GM12891 (cell line): ENCODE measurements around the gene KCNH1.
A peak's percentile ranks its signal among the peaks of the same experiment; 100 is the strongest.

Experiments used
- DNase-seq: peaks from one replicate; pipeline ENCODE4 v3.0.0; 2011; ENCODE audit warnings: low spot score; ENCODE audit not compliant: insufficient read length
- FAIRE-seq: peaks from 2 replicates; lab custom pipeline; 2011; peaks lifted over from hg19 to GRCh38; lab: Jason Lieb, UNC
- PAX5 ChIP-seq: IDR thresholded peaks from 2 replicates; pipeline ENCODE4 v1.6.1; 2011; ENCODE audit warnings: low read length, moderate library complexity, mild to moderate bottlenecking; ENCODE audit not compliant: insufficient read depth, severe bottlenecking
- POLR2A ChIP-seq: IDR thresholded peaks from 2 replicates; pipeline ENCODE4 v1.6.1; 2011; ENCODE audit warnings: low read depth, low read length, control low read depth
- POLR2AphosphoS5 ChIP-seq: IDR thresholded peaks from 2 replicates; pipeline ENCODE4 v1.6.1; 2011; ENCODE audit warnings: low read depth, low read length, control low read depth
- POU2F2 ChIP-seq: IDR thresholded peaks from 2 replicates; pipeline ENCODE4 v1.6.1; 2011; ENCODE audit warnings: low read depth, mild to moderate bottlenecking, control low read depth, low read length, moderate library complexity
- SPI1 ChIP-seq: IDR thresholded peaks from 2 replicates; pipeline ENCODE4 v1.6.1; 2011; ENCODE audit warnings: low read depth, low read length, control low read depth
- TAF1 ChIP-seq: IDR thresholded peaks from 2 replicates; pipeline ENCODE4 v1.6.1; 2011; ENCODE audit warnings: low read depth, low read length, control low read depth

Gene KCNH1

DNA sequence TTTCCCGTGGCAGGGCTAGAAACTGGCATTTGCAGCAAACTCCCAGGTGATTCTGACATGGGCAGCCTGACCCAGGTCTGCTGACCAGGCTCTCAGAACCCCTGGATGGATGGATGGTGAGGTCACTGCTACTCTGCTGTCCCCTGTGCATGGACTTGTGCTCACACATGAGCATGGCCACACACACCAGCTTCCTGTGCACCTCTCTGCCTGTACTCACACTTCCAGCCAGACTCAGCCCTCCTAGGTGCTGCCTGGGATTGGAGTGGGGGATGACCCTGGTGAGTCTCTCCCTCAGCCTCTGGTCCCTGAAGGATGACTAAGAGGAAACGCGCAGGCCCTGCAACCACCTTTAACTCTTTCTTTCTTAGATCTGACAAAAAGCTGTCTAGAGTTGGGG is 444.1 kb downstream of the KCNH1 start:
- DNase-seq = no peak
- TF ChIP-seq TAF1 (no peak), POU2F2 (no peak), POLR2A (no peak), SPI1 (no peak), PAX5 (no peak), POLR2AphosphoS5 (no peak)
- FAIRE-seq = no peak

DNA sequence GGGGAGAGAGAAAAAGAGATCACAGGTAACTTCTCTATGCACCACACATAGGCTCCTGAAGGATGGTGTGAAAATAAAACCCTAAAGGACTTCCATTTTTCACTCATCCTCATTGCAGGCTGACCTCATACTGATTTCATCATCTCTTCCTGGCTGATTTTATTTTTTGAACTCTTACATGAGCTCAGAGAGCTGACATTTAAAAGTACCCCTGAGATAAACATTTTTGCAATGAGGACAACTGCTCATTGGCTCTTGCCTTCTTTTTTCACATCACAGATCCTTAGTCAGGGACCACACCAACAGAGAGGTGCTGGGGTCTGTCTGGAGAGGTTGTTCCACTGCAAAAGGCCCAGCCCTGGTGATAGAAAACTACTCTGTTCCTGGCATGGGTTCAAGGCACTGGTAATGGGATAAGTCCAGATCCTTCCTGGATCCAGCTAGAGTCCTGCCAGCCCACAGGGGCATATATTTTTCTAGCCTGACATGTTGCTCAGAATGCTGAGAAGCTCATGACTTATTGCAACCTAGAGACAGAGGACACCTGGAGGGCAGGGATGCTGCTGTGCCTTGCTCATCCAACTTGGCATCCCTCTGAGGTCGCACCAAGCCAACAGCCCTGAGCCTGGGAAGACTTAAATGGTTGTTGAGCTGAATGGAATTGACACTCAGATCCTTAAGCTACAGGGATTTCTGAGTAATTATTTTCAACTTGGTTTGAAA is 445.3 kb downstream of the KCNH1 start:
- FAIRE-seq = no peak
- DNase-seq = no peak

DNA sequence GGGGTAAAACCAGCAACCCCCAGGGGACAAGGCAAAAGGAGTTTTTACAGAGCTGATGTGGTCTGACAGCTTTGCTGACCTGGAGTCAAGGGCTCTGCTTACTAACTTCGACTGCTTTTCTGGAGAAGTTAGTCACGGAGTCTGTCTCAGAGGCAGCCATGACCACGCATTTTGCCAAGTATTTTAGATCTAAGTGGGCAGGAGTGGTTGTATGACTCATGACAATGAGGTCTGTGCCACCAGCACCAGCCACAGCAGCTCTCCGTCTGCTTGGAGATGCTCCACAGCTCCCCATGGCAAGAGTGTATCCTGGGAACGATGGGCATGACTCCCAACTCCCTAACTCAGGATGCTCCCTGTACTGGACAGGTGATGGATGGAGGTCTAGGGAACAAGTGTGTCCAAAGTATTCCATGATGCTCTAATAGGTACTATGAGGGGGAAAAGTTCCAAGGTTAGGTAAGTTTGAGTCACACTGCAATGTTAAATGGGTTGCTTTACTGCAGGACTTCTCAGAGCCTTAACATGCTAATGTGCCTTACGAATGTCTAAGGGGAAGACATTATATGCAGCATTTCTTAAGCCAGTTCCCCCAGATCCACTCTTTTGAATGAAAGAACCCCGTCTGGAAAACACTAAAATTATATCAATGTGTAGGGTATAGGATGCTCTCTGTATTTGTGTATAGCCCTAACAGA is 446.2 kb downstream of the KCNH1 start:
- TF ChIP-seq POU2F2 (no peak), SPI1 (no peak)
- FAIRE-seq (no peak), DNase-seq (no peak)

More for the DNA sequence above, 445.3 kb downstream of the KCNH1 start:
- TF ChIP-seq POLR2A (no peak), POLR2AphosphoS5 (no peak), PAX5 (no peak), SPI1 (no peak), TAF1 (no peak), POU2F2 (no peak)

DNA sequence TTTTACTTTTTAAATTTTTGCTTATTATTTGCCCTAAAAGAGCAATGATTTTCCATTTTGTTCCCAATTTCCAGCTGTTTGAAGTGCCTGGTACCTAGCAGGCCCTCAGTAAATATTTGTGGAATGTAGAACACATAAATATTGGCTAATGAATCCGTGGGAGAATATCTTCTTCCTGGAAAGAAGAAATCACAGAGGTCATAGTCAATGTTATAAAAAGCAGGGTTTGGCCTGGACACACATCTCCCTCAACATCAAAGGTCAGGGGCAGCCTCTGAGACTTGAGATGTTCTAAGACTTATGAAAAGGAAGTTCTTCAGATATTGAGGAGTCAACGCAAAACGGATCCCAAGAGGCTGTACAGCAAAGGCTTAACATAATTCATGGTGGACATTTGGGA is 447.1 kb downstream of the KCNH1 start:
- TF ChIP-seq TAF1 = no peak
- TF ChIP-seq POLR2AphosphoS5 = no peak
- TF ChIP-seq POU2F2 = no peak
- no peak for TF ChIP-seq SPI1
- FAIRE-seq (no peak), DNase-seq (no peak)

DNA sequence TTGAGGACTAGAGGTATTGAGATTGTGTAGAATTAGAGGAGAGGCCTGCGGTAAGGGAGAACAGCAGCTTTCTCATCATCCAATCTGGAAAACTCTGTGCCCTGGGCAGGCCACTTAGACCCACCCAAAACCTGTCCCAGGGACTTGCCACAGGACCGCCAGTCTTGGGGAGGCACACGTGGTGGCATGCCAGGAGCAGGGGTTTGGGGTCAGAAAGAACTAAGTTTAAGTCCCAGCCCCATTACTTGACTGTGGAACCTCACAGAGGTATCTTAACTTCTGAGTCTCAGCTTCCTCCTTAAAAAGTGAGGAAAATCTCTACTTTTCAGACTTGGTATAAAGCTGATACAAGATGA is 448.7 kb downstream of the KCNH1 start:
- no peak for TF ChIP-seq POLR2AphosphoS5
- no peak for TF ChIP-seq POU2F2
- TF ChIP-seq PAX5 = no peak
- TF ChIP-seq POLR2A = no peak
- DNase-seq (no peak), FAIRE-seq (no peak)

DNA sequence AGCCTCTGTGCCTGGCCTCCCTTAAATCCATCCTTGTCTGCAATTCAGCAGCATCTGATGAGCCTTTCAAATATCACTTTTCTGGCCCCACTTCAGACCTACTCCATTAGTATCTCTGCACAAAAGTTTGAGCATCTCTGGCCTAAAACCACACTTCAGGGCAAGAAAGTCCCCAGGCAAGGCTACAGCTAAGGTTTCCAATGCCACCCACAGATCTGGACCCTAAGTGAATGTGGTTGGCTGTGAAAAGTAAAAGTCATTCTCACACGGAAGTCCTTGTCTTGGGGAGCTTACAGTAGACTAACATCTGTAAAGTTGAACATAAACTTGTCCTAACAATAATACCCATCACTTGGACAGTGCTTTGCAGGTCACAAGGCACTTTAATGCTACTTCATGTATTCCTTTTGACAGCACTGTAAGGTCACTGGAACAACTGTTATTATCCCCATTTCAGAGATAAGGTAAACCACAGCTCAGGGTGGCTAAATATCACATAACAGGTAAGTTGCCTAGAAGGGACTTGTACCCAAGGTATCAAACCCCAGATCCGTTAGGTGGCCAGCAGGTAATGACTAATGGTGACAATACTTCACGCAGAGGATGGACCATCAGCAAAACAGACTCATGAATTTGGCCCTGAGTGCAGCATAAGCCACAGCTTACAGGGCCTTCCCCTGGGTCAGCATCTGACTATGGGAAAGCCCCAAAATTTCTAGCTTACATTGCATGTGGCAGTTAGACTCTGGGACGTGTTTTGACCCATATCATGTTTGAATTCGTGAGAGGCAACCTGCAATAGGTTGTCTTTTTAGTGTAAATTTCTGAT is 449.3 kb downstream of the KCNH1 start:
- TF ChIP-seq POU2F2 (peak; percentile 90), PAX5 (no peak)
- FAIRE-seq = peak; percentile 96

DNA sequence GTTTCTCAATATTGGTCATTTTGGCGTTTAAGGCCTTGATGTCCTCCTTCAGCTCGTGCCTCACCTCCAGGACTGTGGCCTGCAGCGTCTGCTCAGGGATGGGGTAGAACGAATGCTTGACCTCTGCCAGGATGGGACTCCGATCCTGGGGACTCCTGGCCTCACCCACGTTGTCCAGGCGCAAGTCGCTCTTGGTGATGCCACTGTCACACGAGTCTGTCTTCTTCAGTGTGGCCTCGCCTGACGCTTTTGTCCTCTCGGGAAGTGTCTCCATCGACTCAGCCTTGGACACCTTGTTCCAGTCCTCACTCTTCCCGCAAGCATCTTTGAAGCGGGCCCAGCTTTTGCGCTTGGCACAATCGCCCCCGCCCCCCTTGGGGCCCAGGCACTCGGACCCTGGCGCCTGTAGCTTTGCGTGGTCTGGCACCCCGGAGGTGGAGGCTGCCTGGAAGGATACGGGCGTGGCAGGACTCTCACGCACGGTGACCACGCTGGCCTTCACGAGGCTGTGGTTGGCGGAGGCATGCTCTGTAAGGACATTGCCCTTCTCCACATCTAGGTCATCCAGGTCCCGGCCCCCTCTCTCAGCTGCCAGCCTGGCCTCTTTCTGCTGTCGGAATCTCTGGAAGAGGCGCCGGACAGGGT is 450.4 kb downstream of the KCNH1 start:
- FAIRE-seq (no peak), DNase-seq (no peak)
- TF ChIP-seq TAF1 (no peak), POU2F2 (no peak), SPI1 (no peak), PAX5 (no peak), POLR2AphosphoS5 (no peak), POLR2A (no peak)

More for the DNA sequence above, 449.3 kb downstream of the KCNH1 start:
- peak; percentile 39 for DNase-seq

DNA sequence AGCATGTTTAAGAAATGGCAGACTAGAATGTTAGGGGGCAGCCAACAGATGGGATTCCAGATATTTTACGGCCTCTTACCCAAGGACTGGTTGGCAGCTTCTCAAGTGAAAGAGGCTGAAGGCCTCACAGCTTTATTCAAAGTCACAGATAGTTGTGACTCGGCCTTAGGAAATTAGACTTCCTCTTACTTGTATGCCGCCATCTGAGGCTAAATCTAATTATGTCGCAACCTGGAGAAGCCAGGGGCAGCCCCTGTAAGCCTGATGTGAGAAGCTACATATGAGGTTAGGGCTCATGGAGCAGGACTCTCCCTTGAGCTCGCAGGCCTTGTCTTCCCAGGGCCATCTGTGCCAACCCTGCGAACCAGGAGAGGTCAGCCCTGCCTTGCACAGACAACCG is 452.8 kb downstream of the KCNH1 start:
- TF ChIP-seq POLR2A (no peak), POLR2AphosphoS5 (no peak), PAX5 (no peak), POU2F2 (no peak), SPI1 (no peak), TAF1 (no peak)
- DNase-seq = no peak
- no peak for FAIRE-seq

DNA sequence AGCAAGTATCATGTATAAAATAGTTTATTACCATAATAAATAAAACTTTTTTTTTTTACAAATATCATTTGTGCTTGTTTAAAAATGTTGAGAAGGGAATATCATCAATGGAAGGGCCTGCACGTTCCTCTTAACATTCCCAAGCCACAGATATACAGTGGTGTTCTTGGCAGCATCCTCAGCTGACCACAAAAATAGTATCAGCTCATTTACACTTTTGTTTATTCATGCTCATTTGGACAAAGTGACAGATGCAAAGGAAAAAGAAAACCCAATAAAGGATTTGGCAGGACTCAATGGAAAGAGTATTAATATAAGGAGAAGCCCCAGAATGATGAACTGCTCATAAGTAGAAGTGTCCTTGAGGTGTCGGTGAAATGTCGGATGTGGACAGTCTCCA is 455.6 kb downstream of the KCNH1 start:
- DNase-seq (no peak), FAIRE-seq (no peak)
- no peak for TF ChIP-seq POLR2AphosphoS5
- no peak for TF ChIP-seq PAX5
- no peak for TF ChIP-seq TAF1
- TF ChIP-seq SPI1 = no peak
- TF ChIP-seq POLR2A = no peak
- no peak for TF ChIP-seq POU2F2

DNA sequence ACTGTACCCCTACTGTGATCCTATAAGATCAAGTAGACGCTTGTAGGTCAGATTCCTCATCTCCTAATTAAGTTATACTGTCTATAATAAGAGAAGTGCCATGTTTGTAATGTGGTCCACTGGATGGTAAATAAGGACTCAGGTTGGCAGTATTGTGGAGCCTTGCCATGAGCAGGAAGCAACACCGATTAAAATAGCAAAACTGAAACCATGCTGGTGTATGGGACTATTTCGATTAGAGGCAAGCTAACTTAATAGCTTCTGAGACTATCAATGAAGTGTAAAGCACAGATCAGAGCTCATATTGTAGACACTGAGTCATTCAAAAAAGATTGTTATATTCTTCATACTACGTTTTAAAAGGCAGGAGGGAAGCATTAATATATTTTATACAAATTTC is 456.4 kb downstream of the KCNH1 start:
- TF ChIP-seq POLR2A = no peak
- no peak for TF ChIP-seq POU2F2
- TF ChIP-seq PAX5 = no peak
- no peak for TF ChIP-seq TAF1
- no peak for TF ChIP-seq SPI1
- no peak for TF ChIP-seq POLR2AphosphoS5

More for the DNA sequence above, 456.4 kb downstream of the KCNH1 start:
- DNase-seq = no peak
- no peak for FAIRE-seq
